A549 (cell line): Measurements from ENCODE around the gene NOBOX. TPM values are rescaled to one million over a fixed set of nuclear protein-coding genes. Genes with fewer than 3 reads are reported as not detected.

Experiments
- ATAC-seq, 2 experiments: fragments of 200-7000 bp in 1 of 2; fragments of >200 bp in 1 of 2; cut with Nextera tagmentation in 1 of 2; cut with Tn5 transposase in 1 of 2; 3 replicates each; pipeline versions ENCODE4 v1.8.0 to v1.9.1; 2018 to 2020; ENCODE audit warnings: mild to moderate bottlenecking in 1 of 2, moderate library complexity in 1 of 2
- CTCF ChIA-PET: fragments of 300-600 bp; sonication (Branson Sonifier 250); formaldehyde crosslinking; extraction: SDS; loops from one replicate; lab custom pipeline; 2021; ENCODE audit warnings: antibody characterized with exemption, inconsistent platforms; lab: Yijun Ruan, JAX
- POLR2A ChIA-PET: fragments of 350-600 bp; formaldehyde crosslinking; extraction: SDS; loops from one replicate; lab custom pipeline; 2021; ENCODE audit warnings: antibody characterized with exemption, inconsistent platforms; lab: Yijun Ruan, JAX
- DNase-seq, 2 experiments: peaks; one replicate each; pipeline versions ENCODE4 v3.0.0 to v3.0.0-alpha.2; 2011 to 2016; ENCODE audit warnings: low read depth in 1 of 2, low spot score in 1 of 2
- FAIRE-seq: peaks from 2 replicates; lab custom pipeline; 2011; peaks lifted over from hg19 to GRCh38; lab: Jason Lieb, UNC
- H3K27ac ChIP-seq, 2 experiments: fragments of >200 bp; sonication (Bioruptor Twin); formaldehyde crosslinking; 3 replicates each; pipeline ENCODE4 v1.5.1; 2016 to 2017
- H3K4me1 ChIP-seq: fragments of >200 bp; sonication (Bioruptor Twin); formaldehyde crosslinking; 3 replicates; pipeline ENCODE4 v1.6.1; 2016
- H3K4me2 ChIP-seq: fragments of >200 bp; sonication (Bioruptor Twin); formaldehyde crosslinking; 3 replicates; pipeline ENCODE4 v1.6.1; 2016
- H3K4me3 ChIP-seq: fragments of >200 bp; sonication (Bioruptor Twin); formaldehyde crosslinking; 3 replicates; pipeline ENCODE4 v1.5.1; 2016
- H3K9me3 ChIP-seq: fragments of >200 bp; sonication (Bioruptor Twin); formaldehyde crosslinking; 3 replicates; pipeline ENCODE4 v1.6.1; 2016
- BHLHE40 ChIP-seq: IDR thresholded peaks from 2 replicates; pipeline ENCODE4 v1.6.1; 2012; ENCODE audit warnings: low read depth, low read length, inconsistent platforms
- CEBPB ChIP-seq, 2 experiments: fragments of >200 bp in 1 of 2; sonication (Bioruptor Twin) in 1 of 2; formaldehyde crosslinking in 1 of 2; IDR thresholded peaks; 2 replicates each; pipeline ENCODE4 v1.6.1; 2012 to 2016
- CHD2 ChIP-seq: fragments of 150-350 bp; IDR thresholded peaks from 2 replicates; pipeline ENCODE4 v1.6.1; 2014; ENCODE audit warnings: low read length; ENCODE audit not compliant: partially characterized antibody
- CTCF ChIP-seq: fragments of >200 bp; sonication (Bioruptor Twin); formaldehyde crosslinking; IDR thresholded peaks from 3 replicates; pipeline ENCODE4 v1.5.1; 2016
- E2F6 ChIP-seq: IDR thresholded peaks from 2 replicates; pipeline ENCODE4 v1.6.1; 2012; ENCODE audit warnings: low read depth, borderline replicate concordance
- EP300 ChIP-seq, 2 experiments: fragments of >200 bp; sonication (Bioruptor Twin); formaldehyde crosslinking; IDR thresholded peaks; 2 replicates in 1 of 2; 3 replicates in 1 of 2; pipeline ENCODE4 v1.6.1; 2016 to 2017
- FOSL2 ChIP-seq, 2 experiments: fragments of 450-650 bp in 1 of 2; fragments of >200 bp in 1 of 2; sonication (Bioruptor Twin) in 1 of 2; formaldehyde crosslinking; IDR thresholded peaks; 2 replicates each; pipeline versions ENCODE4 v1.5.0 to v1.6.1; 2016 to 2020; ENCODE audit warnings: mild to moderate bottlenecking in 1 of 2, moderate library complexity in 1 of 2
- FOXS1 ChIP-seq: fragments of 250-450 bp; sonication (Bioruptor Pico); IDR thresholded peaks from 2 replicates; pipeline ENCODE4 v1.5.0; 2020; ENCODE audit warnings: mild to moderate bottlenecking, moderate library complexity
- GATA3 ChIP-seq: IDR thresholded peaks from 2 replicates; pipeline ENCODE4 v1.6.1; 2012; ENCODE audit warnings: borderline replicate concordance
- HES2 ChIP-seq: fragments of >200 bp; sonication (Bioruptor Twin); formaldehyde crosslinking; IDR thresholded peaks from 2 replicates; pipeline ENCODE4 v1.6.1; 2016
- HEYL ChIP-seq: fragments of 250-450 bp; sonication (Bioruptor Pico); IDR thresholded peaks from 2 replicates; pipeline ENCODE4 v1.8.0; 2021; ENCODE audit warnings: mild to moderate bottlenecking, moderate library complexity
- HOXB13 ChIP-seq: fragments of 250-450 bp; sonication (Bioruptor Pico); IDR thresholded peaks from 2 replicates; pipeline ENCODE4 v1.5.0; 2020; ENCODE audit warnings: low read depth, mild to moderate bottlenecking, moderate library complexity
- HOXB5 ChIP-seq: fragments of 250-450 bp; sonication (Bioruptor Pico); IDR thresholded peaks from 2 replicates; pipeline ENCODE4 v1.5.0; 2020; ENCODE audit warnings: mild to moderate bottlenecking, moderate library complexity
- JUN ChIP-seq, 2 experiments: fragments of >200 bp; sonication (Bioruptor Twin); formaldehyde crosslinking; IDR thresholded peaks; 2 replicates in 1 of 2; 3 replicates in 1 of 2; pipeline ENCODE4 v1.6.1; 2016 to 2017
- KDM1A ChIP-seq: fragments of 200-600 bp; sonication (generic); IDR thresholded peaks from 2 replicates; pipeline ENCODE4 v1.6.1; 2016; ENCODE audit warnings: low read depth, mild to moderate bottlenecking
- KDM5A ChIP-seq: fragments of 200-600 bp; sonication (generic); IDR thresholded peaks from 2 replicates; pipeline ENCODE4 v1.6.1; 2016; ENCODE audit warnings: antibody characterized with exemption, mild to moderate bottlenecking
- MAFK ChIP-seq: fragments of 450-650 bp; IDR thresholded peaks from 2 replicates; pipeline ENCODE4 v1.6.1; 2014; ENCODE audit not compliant: partially characterized antibody
- MAX ChIP-seq: IDR thresholded peaks from 2 replicates; pipeline ENCODE4 v1.6.1; 2012
- MAZ ChIP-seq: fragments of 150-350 bp; IDR thresholded peaks from 2 replicates; pipeline ENCODE4 v1.6.1; 2014; ENCODE audit warnings: antibody characterized with exemption, low read depth, low read length, borderline replicate concordance
- MYC ChIP-seq: IDR thresholded peaks from 2 replicates; pipeline ENCODE4 v1.6.1; 2012; ENCODE audit warnings: mild to moderate bottlenecking, inconsistent platforms, low read length, improper control_type of control experiment, borderline replicate concordance
- NPAS2 ChIP-seq: fragments of 250-450 bp; sonication (Bioruptor Pico); IDR thresholded peaks from 2 replicates; pipeline ENCODE4 v1.8.0; 2022; ENCODE audit warnings: mild to moderate bottlenecking, moderate library complexity, borderline replicate concordance
- NR3C1 ChIP-seq: fragments of >200 bp; sonication (Bioruptor Twin); formaldehyde crosslinking; IDR thresholded peaks from 3 replicates; pipeline ENCODE4 v1.6.1; 2017
- PHF8 ChIP-seq: fragments of 200-600 bp; sonication (generic); IDR thresholded peaks from 2 replicates; pipeline ENCODE4 v1.6.1; 2016; ENCODE audit warnings: low read depth, mild to moderate bottlenecking, antibody characterized with exemption, moderate library complexity, borderline replicate concordance
- POLR2A ChIP-seq: IDR thresholded peaks from 2 replicates; pipeline ENCODE4 v1.6.1; 2012; ENCODE audit warnings: mild to moderate bottlenecking, low read length
- RCOR1 ChIP-seq: fragments of 150-350 bp; IDR thresholded peaks from 2 replicates; pipeline ENCODE4 v1.6.1; 2014; ENCODE audit warnings: antibody characterized with exemption, low read length, low read depth
- SREBF2 ChIP-seq: fragments of 450-650 bp; IDR thresholded peaks from 2 replicates; pipeline ENCODE4 v1.6.1; 2014; ENCODE audit warnings: mild to moderate bottlenecking, moderate library complexity
- USF2 ChIP-seq: fragments of 450-650 bp; IDR thresholded peaks from 2 replicates; pipeline ENCODE4 v1.6.1; 2014; ENCODE audit warnings: antibody characterized with exemption
- ZFP36 ChIP-seq: fragments of 450-650 bp; IDR thresholded peaks from 2 replicates; pipeline ENCODE4 v1.6.1; 2014; ENCODE audit warnings: borderline replicate concordance; ENCODE audit not compliant: partially characterized antibody
- ZNF302 ChIP-seq: fragments of 250-450 bp; sonication (Bioruptor Pico); IDR thresholded peaks from 2 replicates; pipeline ENCODE4 v1.9.0; 2021; ENCODE audit warnings: inconsistent platforms, mild to moderate bottlenecking, moderate library complexity
- WGBS: methylation state at CpG from one replicate; pipeline ENCODE4 v1.1.6; 2017; ENCODE audit errors: missing lambda C conversion rate; 5-methylcytosine and 5-hydroxymethylcytosine counted together
- polyA plus RNA-seq, 4 experiments: library from polyadenylated mRNA; depleted of rRNA in 3 of 4; stranded (reverse); fragments of >200 nt; fragmentation: RNase III in 1 of 4; extraction: RNeasy Plus Mini Kit Qiagen cat#74134 plus additional on column Dnase treatment in 1 of 4; gene quantifications; 2 replicates in 3 of 4; 3 replicates in 1 of 4; pipeline ENCODE4 v1.2.3, GENCODE V29; 2011 to 2017

The NOBOX gene
- polyA plus RNA-seq, 2 of the 4 experiments (the other 2 are of a cell fraction), result not detected

GRCh38 chr7:144439717-144440205, 36.3 kb upstream of the NOBOX start:
- FAIRE-seq (no peak), DNase-seq (no peak), ATAC-seq (no peak)
- no peak overlapping the region for H3K4me3 ChIP-seq
- no peak overlapping the region for H3K4me2 ChIP-seq
- H3K27ac ChIP-seq, result no peak overlapping the region
- TF ChIP-seq FOSL2 (IDR thresholded peaks at IDR 0.05) (no peak), FOSL2 (CRISPR knock-in tag; IDR thresholded peaks at IDR 0.05) (no peak), E2F6 (no peak), SREBF2 (no peak), KDM5A (no peak), GATA3 (no peak), NR3C1 (no peak), KDM1A (no peak), MAZ (no peak), HOXB13 (CRISPR knock-in tag) (no peak), PHF8 (no peak), MYC (no peak), MAX (no peak)
- TF ChIP-seq, all 56 proteins: peak for 0
- ChIA-PET POLR2A (no interaction called here), CTCF (interaction anchor here (2.5 kb wide), 1 partner anchor 48 kb away, joined by 9 read pairs; no protein-coding TSS in a partner anchor)
- Histone ChIP-seq H3K4me1 (no peaks in the 10 kb centered on the region), H3K9me3 (no peaks in the 10 kb centered on the region)
- WGBS, result 20% methylated on average over 5 of the region's 5 CpGs

- FAIRE-seq, result no peak
- Histone ChIP-seq H3K4me1 (no peaks in the 10 kb centered on the region), H3K4me2 (no peak overlapping the region), H3K9me3 (no peaks in the 10 kb centered on the region), H3K4me3 (no peak overlapping the region), H3K27ac (no peak overlapping the region)
- 10% methylated on average over 3 of the region's 3 CpGs for WGBS
- ATAC-seq, result no peak
- POLR2A ChIA-PET, result no interaction called here
- TF ChIP-seq JUN (IDR thresholded peaks at IDR 0.05) (no peak), BHLHE40 (no peak), CHD2 (no peak), NPAS2 (CRISPR knock-in tag) (no peak), KDM1A (no peak), HEYL (no peak), FOXS1 (CRISPR knock-in tag) (no peak), PHF8 (no peak), CTCF (no peak), EP300 (IDR thresholded peaks at IDR 0.05) (no peak), ZNF302 (CRISPR knock-in tag) (no peak), FOSL2 (IDR thresholded peaks at IDR 0.05) (no peak), FOSL2 (CRISPR knock-in tag; IDR thresholded peaks at IDR 0.05) (no peak), HOXB5 (CRISPR knock-in tag) (no peak), HES2 (no peak), RCOR1 (no peak), CEBPB (IDR thresholded peaks at IDR 0.05) (no peak), MAFK (no peak), POLR2A (no peak), USF2 (no peak), ZFP36 (no peak)
- CTCF ChIA-PET, result interaction anchor here (2.5 kb wide), 1 partner anchor 47 kb away, joined by 9 read pairs; no protein-coding TSS in a partner anchor
- DNase-seq, result no peak
These were observed 35.3 kb upstream of the NOBOX start for GRCh38 chr7:144438759-144439158.
